Measurements from ENCODE around the gene REM1.
"Not testable (repeated sequence)": the region's sequence is repeated elsewhere in the genome, so short reads cannot be mapped to it uniquely, and the experiment has no call there.

Gene REM1, protein sequence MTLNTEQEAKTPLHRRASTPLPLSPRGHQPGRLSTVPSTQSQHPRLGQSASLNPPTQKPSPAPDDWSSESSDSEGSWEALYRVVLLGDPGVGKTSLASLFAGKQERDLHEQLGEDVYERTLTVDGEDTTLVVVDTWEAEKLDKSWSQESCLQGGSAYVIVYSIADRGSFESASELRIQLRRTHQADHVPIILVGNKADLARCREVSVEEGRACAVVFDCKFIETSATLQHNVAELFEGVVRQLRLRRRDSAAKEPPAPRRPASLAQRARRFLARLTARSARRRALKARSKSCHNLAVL

DNA sequence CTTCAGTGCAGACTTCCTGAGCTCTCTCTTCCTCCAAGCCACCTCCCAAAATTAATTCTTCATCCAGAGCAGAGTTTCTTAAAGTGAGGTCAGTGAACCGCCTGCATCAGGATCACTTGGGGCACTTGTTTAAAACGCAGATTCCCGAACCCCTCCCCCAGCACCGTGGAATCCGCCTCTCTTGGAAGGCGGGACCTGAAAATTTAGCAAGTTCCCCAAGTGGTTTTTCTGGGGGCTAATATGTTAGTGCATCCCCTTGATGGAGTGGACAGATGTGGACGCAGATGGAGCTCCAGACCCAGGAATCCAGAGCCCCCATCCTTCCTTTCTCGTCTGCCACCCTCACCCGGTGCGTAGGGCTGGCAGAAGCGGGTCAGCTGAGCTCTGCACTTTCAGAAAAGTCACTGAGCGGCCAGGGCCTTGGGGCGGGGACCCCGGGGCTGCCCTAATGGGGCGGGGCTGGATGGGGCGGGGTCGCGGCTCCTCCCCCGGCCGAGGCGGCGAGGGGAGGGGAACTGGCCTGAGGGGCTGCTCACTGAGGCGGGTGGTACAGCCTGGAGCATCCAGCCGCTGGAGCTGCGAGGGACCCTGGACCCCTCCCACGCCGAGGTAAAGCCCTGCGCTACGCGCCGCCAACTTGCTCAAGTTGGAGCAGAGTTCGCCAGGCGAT is at the start of gene REM1, which contains the start of gene DEFB124:
Gene REM1 (plus strand): TSS at position 531 of the 670 bp plus-strand sequence. CDS start 1,158 bp downstream, outside the sequence.
Gene DEFB124 (minus strand): TSS at position 370 of the 670 bp plus-strand sequence. CDS start 2,114 bp downstream, outside the sequence.
- DNase-seq (ENCODE audit: low read depth in 3 of 3), result no peak

DNA sequence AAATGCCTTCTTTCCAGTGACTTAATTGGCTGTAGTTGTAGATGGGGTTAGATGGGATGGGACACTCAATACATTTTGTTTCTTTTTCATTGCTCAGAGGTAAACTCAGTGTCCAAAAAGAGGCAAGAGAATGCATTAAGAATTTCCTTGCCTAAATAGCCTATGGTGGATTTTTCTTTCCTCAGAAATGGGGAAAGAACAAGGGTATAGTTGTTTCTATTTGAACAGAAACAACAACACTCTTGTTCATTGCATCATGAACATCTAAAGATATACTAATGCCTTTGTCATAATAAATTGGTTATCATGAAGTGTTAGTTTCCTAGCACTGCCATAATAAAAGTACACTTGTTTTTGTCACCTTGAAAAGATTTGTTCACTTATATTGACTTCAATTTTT is 49.3 kb upstream of the REM1 start:
- no peak for DNase-seq (ENCODE audit: low read depth in 3 of 3)

DNA sequence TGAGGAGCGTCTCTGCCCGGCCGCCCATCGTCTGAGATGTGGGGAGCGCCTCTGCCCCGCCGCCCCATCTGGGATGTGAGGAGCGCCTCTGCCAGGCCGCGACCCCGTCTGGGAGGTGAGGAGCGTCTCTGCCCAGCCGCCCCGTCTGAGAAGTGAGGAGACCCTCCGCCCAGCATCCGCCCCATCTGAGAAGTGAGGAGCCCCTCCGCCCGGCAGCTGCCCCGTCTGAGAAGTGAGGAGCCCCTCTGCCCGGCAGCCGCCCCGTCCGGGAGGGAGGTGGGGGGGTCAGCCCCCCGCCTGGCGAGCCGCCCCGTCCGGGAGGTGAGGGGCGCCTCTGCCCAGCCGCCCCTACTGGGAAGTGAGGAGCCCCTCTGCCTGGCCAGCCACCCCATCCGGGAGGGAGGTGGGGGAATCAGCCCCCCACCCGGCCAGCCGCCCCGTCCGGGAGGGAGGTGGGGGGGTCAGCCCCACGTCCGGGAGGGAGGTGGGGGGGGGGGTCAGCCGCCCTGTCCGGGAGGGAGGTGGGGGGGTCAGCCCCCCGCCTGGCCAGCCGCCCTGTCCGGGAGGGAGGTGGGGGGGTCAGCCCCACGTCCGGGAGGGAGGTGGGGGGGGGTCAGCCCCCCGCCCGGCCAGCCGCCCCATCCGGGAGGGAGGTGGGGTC is 48.1 kb upstream of the REM1 start:
- not testable (repeated sequence) for DNase-seq (ENCODE audit: low read depth in 3 of 3)

DNA sequence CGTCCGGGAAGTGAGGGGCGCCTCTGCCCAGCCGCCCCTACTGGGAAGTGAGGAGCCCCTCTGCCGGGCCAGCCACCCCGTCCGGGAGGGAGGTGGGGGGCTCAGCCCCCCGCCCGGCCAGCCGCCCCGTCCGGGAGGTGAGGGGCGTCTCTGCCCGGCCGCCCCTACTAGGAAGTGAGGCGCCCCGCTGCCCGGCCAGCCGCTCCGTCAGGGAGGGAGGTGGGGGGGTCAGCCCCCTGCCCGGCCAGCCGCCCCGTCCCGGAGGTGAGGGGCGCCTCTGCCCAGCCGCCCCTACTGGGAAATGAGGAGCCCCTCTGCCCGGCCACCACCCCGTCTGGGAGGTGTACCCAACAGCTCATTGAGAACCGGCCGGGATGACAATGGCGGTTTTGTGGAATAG is 47.5 kb upstream of the REM1 start:
- DNase-seq (ENCODE audit: low read depth in 3 of 3), result not testable (repeated sequence)

DNA sequence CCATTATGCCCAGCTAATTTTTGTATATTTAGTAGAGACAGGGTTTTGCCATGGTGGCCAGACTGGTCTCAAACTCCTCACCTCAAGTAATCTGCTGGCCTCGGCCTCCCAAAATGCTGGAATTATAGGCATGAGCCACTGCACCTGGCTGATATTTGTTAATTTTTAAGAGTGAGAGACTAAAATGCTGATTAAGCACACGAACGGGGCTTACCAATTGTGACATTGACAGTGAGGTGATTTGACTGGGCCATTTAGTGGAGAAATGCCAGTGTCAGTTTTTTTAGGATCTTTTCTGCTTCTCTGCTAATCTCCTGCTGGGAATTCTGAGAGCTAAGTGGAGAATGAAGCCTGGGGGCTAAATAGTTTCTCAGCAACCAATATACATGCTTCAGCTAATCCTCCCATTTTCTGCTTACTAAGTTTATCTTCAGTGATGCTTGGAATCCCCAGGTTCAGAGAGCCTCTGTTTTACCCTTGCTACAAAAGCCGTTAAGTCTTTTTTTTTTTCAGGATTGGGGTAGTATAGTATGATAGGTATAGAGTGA is 44.4 kb upstream of the REM1 start:
- no peak for DNase-seq (ENCODE audit: low read depth in 3 of 3)

DNA sequence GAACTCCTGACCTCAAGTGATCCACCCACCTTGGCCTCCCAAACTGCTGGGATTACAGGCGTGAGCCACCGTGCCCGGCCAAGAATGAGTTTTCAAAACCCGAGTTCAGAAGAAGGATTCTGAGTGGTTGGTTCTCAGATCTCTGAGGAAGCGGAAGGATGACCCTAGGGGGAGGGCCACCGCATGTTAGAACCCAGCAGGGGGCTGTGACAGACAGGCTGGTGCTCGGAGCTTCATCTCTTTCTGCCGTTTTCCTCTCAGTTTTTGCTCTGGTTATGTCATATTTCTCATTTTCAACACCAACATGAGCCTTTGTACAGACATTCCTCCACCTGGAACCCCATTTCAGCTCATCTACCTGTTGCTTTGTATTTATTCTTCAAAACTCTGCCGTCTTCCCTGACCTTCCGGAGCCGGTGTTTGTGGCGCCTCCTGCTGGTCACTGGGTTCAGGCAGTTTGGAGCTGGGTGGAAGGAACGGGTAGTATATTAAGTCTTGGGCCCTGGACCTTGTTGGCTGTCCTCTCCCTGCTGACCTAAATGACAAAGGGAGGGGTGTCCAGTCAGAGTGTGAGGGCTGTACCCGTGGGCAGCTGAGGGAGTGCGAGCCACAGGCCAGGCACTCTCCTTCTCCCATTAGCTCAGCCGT is 35.0 kb upstream of the REM1 start, which contains the start of gene DEFB123:
Gene DEFB123 (plus strand): TSS at position 621 of the 648 bp plus-strand sequence. CDS start 67 bp downstream, outside the sequence.
- no peak for DNase-seq (ENCODE audit: low read depth in 3 of 3)

DNA sequence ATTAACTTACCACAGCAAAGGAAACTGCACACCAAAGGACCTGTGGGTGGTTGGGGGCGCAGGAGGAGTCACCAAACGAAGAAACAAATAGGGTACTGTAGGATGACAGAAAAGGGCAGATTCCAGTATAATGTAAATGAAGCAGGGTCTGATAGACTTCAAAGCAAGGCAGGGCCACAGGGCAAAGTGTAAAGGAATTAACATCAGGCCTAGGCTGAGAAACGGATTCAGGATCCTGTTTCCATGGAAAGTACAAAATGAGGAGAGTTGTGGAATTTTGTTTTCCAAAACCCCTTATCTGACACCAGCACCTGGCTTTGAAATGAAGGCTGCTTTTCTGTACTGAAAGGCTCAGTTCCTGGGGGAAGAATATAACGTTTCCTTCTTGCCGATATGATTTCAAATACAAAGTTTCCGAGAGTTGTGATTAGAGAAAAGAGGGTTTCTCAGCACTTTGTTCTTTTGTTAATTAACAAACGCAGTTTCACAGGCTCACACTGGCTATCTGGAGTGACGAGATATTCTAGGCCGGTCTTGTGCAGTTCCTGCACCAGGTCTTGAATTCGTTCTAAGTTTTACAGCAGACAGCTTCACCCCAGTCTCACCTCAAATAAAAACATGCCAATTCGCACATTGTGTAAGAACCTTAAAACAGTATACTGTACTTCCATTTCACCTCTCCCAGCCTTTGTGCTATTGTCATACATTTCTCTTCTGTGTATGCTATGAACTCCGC is 28.8 kb upstream of the REM1 start:
- no peak for DNase-seq (ENCODE audit: low read depth in 3 of 3)

DNA sequence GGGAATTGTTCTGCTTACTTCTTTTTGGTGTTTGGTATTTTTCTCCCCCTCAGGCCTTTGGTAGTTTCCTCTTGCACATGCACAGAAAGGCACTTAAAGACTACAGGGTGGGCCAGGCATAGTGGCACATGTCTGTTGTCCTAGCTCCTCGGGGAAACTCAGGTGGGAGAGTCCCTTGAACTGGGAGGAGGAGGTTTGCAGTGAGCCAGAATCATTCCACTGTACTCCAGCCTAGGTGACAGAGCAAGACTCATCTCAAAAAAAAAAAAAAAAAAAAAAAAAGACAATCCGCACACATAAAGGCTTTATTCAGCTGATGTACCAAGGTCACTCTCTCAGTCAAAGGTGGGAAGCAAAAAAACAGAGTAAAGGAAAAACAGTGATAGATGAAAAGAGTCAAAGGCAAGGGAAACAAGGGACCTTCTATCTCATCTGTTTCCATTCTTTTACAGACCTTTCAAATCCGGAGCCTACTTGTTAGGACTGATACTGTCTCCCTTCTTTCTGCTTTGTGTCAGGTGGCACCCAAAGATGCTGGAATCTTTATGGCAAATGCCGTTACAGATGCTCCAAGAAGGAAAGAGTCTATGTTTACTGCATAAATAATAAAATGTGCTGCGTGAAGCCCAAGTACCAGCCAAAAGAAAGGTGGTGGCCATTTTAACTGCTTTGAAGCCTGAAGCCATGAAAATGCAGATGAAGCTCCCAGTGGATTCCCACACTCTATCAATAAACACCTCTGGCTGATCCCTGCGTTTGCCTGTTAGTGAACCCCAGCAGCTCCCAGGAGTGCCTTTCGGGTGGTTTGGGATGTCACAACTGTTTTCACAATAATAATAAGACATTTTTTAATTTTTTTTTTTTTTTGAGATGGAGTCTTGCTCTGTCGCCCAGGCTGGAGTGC is 25.3 kb upstream of the REM1 start:
- DNase-seq (ENCODE audit: low read depth in 3 of 3), result no peak

DNA sequence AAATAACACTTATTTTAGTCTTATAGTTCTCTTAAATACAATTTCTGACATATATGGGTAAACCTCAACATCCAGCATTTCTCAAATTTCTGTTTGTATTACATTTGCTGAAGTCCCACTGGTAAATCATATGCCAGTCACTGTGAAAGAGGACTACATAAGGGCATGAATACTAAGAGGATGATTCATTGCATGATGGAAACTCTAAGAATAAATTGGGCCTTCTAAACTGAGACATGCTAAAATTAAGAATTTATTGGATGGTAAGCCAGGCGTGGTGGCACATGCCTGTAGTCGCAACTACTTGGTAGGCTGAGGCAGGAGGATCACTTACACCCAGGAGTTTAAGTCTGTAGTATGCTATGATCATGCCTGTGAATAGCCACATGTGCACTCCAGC is 22.5 kb upstream of the REM1 start:
- no peak for DNase-seq (ENCODE audit: low read depth in 3 of 3)

DNA sequence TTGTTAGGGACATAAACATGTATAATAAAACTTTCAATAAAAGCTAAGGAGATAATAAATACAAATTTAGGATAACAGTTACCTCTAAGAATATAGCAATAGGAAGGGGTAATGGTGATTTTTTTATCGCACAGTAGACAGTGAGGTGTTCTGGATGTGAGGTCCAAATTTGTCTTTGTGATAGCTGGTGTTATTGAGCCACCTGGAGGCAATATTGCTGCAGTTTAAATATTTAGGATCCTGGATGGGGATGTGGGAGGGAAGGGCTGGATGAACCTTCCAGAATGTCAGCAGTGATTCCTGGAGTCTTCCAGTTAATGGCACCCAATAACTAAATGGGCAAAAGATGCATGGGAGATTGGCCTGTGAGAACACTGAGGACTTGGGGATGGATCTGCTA is 20.7 kb upstream of the REM1 start:
- no peak for DNase-seq (ENCODE audit: low read depth in 3 of 3)

DNA sequence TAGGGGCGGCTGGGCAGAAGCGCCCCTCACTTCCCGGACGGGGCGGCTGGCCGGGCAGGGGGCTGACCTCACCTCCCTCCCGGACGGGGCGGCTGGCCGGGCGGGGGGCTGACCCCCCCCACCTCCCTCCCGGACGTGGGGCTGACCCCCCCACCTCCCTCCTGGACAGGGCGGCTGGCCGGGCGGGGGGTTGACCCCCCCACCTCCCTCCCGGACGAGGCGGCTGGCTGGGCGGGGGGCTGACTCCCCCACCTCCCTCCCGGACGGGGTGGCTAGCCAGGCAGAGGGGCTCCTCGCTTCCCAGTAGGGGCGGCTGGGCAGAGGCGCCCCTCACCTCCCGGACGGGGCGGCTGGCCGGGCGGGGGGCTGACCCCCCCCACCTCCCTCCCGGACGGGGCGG is 4.1 kb upstream of the REM1 start:
- DNase-seq (ENCODE audit: low read depth in 3 of 3), result not testable (repeated sequence)

DNA sequence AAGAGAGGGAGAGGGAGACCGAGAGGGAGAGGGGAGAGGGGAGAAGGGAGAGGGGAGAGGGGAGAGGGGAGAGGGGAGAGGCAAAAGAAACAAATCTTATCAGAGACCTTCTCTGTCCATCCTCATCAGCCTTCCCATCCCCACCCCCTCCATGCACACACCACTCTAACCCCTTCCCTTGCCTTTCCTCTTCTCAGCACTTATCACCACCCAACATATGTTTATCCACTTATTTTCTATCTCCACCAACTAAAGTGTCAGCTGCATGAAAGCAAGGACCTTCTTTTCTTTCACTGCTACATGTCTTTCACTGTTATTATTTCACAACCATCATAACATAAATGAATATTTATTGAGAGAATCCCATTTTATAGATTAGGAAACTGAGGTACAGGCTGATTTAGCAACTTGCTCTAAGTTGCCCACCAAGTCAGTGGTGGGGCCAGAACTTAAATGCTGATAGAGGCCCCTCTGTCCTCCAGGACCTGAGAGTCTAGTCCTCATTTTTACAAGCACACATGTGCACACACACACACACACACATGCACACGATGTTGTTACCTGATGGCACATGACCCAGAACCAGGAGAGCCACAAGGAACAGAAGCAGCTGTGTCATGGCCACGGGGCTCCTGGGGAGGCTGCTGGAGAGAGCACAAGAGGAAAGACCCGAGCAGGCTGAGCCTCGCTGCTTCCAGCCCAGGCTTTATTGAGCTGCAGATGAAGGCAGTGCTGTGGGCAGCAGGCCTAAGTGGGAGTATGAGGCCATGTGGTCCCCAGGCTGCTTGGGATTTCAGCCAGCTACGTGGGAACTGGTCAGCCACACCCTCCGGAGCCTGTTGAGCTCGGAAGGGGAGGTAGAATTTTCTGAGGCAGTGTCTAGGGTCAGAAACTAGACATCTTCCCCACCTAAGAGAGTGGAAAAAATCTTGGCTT is 2.4 kb upstream of the REM1 start:
- DNase-seq (ENCODE audit: low read depth in 3 of 3), result no peak

DNA sequence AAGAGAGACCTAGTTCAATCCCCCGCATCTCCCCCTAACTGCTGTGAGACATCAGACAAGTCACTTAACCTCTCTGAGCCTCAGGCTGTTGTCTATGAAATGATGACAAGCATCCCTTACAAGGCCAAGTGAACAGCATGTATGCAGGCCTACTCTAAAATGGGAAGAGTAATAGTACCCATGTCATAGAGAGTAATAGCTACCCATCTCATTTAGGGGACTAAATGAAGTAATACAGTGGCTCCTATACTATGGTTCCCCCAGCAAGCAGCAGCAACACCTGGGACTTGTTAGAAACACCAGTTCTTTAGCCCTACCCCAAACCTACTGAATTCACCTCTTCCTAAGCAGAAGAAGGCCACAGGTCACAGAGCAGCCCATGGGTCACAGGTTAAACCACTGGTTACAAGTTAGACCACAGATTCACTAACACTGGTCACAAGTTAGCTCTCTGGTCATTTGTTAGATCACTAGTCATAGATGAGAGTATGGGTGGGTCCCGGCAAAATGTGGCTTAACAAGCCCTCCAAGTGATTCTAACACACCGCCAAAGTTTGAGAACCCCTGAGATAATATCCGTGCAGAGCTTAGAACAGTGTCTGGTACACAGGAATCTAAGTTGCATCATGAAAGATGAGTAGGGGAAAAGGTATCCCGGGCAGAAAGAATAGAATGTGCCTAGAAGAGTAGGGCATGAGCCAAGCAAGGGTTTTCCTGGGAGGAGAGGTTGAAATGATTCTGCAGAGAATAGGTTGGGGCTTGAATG is 1.6 kb upstream of the REM1 start:
- DNase-seq (ENCODE audit: low read depth in 3 of 3), result no peak

DNA sequence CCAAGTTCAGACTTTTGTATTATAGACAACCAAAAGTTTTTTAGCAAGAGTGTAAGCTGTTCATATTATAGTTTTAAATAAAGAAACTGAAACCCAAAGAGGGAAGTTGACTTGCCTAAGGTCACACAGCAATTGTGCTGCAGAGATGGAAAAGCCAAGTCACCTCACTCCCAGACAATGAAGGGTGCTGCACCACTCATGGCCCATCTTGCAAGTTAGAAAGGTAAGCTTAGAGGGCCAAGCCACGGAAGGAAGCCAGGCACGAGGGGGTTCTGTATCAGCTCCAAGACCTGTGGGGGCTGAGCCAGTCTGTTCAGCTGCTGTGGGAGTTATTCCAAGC is 1.0 kb upstream of the REM1 start:
- no peak for DNase-seq (ENCODE audit: low read depth in 3 of 3)

DNA sequence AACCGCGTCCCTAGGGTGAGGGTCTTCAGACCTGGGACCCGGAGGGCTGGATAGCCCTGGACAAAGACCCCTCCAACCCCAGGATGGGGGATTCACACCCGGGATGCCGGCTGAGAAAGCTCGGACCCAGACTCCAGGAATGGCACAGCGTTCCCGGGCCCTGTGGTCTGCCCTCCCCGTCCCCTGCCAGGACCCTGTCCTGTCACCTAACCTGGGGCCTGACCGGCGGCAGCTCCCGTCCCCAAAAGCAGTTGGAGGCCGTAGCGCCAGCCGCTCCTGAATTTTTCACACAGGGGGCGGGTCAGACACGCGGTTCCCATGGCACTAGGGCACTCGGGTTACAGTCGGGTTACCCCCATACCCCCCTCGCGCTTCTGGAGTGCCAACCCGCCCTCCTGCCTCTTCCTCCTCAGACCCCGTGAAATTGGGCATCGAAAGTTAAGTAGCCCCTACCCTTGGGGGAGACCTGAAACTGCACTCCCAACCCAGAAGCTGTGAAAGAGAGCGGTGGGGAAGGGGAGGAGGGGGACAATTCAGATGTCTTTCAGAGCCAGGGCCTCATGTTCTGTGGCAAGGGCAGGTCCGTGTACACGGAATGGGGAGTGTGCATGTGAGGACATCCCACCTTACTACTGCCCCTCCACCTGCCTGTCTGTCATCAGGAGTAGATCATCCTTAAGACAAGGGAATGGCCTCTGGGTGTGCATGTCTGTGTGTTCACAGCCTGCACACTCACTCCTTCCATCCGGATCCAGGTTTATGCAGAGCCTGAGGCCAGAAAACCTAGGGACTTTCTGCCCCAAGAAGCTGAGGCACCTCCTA is 595 bp downstream of the REM1 start:
- no peak for DNase-seq (ENCODE audit: low read depth in 3 of 3)

DNA sequence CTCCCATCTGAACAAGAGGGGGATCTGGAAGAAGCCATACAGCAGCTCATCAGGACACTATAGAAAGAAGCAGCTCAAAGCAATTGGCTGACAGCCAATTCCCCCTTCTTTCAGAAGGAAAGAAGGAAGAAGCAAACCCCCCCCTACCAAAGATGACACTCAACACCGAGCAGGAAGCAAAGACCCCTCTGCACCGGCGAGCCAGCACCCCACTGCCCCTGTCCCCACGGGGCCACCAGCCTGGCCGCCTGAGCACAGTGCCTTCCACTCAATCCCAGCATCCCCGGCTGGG is 1.2 kb downstream of the REM1 start:
- no peak for DNase-seq (ENCODE audit: low read depth in 3 of 3)

DNA sequence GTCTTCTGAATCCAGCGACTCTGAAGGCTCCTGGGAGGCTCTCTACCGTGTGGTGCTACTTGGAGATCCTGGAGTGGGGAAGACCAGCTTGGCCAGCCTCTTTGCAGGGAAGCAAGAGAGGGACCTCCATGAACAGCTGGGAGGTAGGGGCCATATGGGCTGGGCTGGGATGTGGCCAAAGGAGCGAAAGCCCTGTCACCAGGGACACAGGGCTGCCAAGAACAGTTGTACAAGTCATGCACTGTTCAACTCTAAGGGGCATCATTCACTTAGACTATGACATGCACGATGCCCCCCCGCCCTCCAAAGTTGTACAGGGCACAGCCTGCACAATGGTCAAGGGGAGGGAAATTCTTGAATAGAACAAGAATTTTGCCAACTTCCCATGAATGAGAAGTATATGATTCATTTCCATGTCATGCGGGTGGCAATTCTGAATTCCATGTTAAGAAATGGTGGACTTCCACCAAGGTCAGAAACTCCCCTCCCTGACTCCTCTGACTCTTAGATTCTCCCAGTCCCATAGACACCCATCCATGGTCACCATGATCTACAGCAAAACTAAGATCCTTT is 1.6 kb downstream of the REM1 start:
- no peak for DNase-seq (ENCODE audit: low read depth in 3 of 3)
